Osteoblast (primary cell): ENCODE results near the gene NR2E1. TPM values are rescaled to one million over a fixed set of nuclear protein-coding genes. Genes with fewer than 3 reads are reported as not detected.

Source experiments
- DNase-seq: peaks from one replicate; pipeline ENCODE4 v3.0.0; 2011; ENCODE audit warnings: low spot score, mixed read lengths; ENCODE audit not compliant: insufficient read length; ENCODE audit errors: missing footprints
- H2AFZ ChIP-seq: 2 replicates; pipeline ENCODE4 v1.6.0; 2011; ENCODE audit warnings: mild to moderate bottlenecking, low read length
- H3K27ac ChIP-seq: 2 replicates; pipeline ENCODE4 v1.5.1; 2011; ENCODE audit warnings: mild to moderate bottlenecking, low read depth, low read length, moderate library complexity
- H3K27me3 ChIP-seq: 2 replicates; pipeline ENCODE4 v1.6.0; 2012; ENCODE audit warnings: mild to moderate bottlenecking, control low read depth, inconsistent platforms, low read length, moderate library complexity; ENCODE audit not compliant: insufficient read depth
- H3K36me3 ChIP-seq: 2 replicates; pipeline ENCODE4 v1.5.1; 2011; ENCODE audit warnings: mild to moderate bottlenecking, low read length, control low read depth, moderate library complexity; ENCODE audit not compliant: insufficient read depth
- H3K4me1 ChIP-seq: 2 replicates; pipeline ENCODE4 v1.5.1; 2011; ENCODE audit warnings: mild to moderate bottlenecking, low read length, control low read depth, moderate library complexity; ENCODE audit not compliant: insufficient read depth
- H3K4me2 ChIP-seq: 2 replicates; pipeline ENCODE4 v1.6.0; 2011; ENCODE audit warnings: mild to moderate bottlenecking, low read length; ENCODE audit not compliant: insufficient read depth
- H3K4me3 ChIP-seq: fragments of 200-600 bp; sonication (generic); 3 replicates; pipeline ENCODE4 v1.5.1; 2012; ENCODE audit warnings: mild to moderate bottlenecking, low read length, inconsistent platforms; ENCODE audit not compliant: insufficient read depth
- H3K79me2 ChIP-seq: 2 replicates; pipeline ENCODE4 v1.6.0; 2012; ENCODE audit warnings: mild to moderate bottlenecking, low read length, control low read depth, inconsistent platforms; ENCODE audit not compliant: insufficient read depth
- H3K9me3 ChIP-seq: 2 replicates; pipeline ENCODE4 v1.5.1; 2011; ENCODE audit warnings: low read depth, low read length, control low read depth
- H4K20me1 ChIP-seq: 2 replicates; pipeline ENCODE4 v1.6.0; 2012; ENCODE audit warnings: mild to moderate bottlenecking, low read length, control low read depth; ENCODE audit not compliant: insufficient read depth
- total RNA-seq: library from RNA; depleted of rRNA; stranded (reverse); fragments of >200 nt; gene quantifications from 2 replicates; pipeline ENCODE4 v1.2.3, GENCODE V29; 2012
- TF ChIP-seq, protein P1 (sequence below): IDR thresholded peaks from 2 replicates; pipeline ENCODE4 v1.5.1; 2011; ENCODE audit warnings: mild to moderate bottlenecking, low read depth, low read length, moderate library complexity; ENCODE audit errors: extremely low read depth

Gene NR2E1
- total RNA-seq, 1 donor: not detected

DNA sequence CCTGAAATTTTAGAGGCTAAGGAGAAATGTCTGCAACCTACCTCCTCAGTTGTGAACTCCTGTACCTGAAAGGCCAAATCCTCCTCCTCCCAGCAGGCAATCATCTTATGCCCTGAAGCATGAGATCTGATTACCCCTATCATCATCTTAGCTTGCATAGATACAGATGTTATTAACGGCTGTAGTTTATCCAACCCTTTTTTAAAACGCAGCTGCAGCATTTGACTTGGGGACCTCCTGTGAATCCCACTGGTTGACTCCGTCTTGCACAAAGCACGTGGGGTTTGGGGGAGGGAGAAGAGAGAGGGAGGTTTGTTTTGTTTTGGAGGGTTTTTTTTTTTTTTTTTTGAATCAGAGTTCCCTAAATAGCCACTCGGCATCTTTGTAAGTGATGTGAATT lies 5.8 kb upstream of the NR2E1 start:
- Histone ChIP-seq H3K9me3 (no peaks in the 10 kb centered on the region), H3K36me3 (no peaks in the 10 kb centered on the region), H3K27me3 (peaks cover 99% of the 10 kb centered on the region), H3K4me2 (no peak overlapping the region), H3K27ac (no peak overlapping the region), H3K4me3 (no peak overlapping the region), H2AFZ (no peak overlapping the region), H3K4me1 (no peaks in the 10 kb centered on the region), H3K79me2 (no peaks in the 10 kb centered on the region), H4K20me1 (no peaks in the 10 kb centered on the region)
- no peak for DNase-seq
- TF ChIP-seq, protein P1, sequence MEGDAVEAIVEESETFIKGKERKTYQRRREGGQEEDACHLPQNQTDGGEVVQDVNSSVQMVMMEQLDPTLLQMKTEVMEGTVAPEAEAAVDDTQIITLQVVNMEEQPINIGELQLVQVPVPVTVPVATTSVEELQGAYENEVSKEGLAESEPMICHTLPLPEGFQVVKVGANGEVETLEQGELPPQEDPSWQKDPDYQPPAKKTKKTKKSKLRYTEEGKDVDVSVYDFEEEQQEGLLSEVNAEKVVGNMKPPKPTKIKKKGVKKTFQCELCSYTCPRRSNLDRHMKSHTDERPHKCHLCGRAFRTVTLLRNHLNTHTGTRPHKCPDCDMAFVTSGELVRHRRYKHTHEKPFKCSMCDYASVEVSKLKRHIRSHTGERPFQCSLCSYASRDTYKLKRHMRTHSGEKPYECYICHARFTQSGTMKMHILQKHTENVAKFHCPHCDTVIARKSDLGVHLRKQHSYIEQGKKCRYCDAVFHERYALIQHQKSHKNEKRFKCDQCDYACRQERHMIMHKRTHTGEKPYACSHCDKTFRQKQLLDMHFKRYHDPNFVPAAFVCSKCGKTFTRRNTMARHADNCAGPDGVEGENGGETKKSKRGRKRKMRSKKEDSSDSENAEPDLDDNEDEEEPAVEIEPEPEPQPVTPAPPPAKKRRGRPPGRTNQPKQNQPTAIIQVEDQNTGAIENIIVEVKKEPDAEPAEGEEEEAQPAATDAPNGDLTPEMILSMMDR: no peak

DNA sequence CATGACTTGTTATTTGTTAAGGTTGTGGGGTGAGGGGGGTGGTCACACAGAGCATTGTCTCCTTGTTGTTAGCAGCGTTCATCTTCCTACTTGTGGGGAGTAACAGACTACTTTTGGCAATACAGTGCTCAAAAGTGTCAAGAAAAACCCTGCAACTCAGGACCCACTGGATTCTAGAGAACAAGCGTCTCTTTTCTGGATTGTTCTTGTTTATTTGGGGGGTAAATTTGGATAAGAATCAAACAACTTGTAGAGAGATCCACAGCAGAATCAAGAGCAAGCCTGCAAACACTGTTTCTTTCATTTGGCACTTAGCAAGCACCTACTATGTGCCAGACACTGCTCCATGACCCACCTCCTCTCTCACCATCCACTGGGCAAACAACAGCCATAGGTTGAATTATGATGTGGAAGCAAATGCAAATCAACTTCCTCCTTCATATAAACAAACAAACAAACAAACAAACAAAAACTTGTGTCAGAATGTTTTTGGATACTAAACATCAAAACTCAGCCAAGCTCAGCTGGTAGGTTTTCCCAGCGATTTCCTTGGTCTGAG lies 4.0 kb upstream of the NR2E1 start:
- H3K27me3 ChIP-seq: peaks cover 100% of the 10 kb centered on the region
- H3K9me3 ChIP-seq: no peaks in the 10 kb centered on the region
- H3K4me3 ChIP-seq: no peak overlapping the region
- H4K20me1 ChIP-seq: no peaks in the 10 kb centered on the region
- H2AFZ ChIP-seq: no peak overlapping the region
- H3K36me3 ChIP-seq: no peaks in the 10 kb centered on the region
- H3K4me2 ChIP-seq: no peak overlapping the region
- peak; percentile 65 for DNase-seq
- no peaks in the 10 kb centered on the region for H3K79me2 ChIP-seq
- H3K4me1 ChIP-seq: no peaks in the 10 kb centered on the region
- TF ChIP-seq, protein P1: no peak
- H3K27ac ChIP-seq: no peak overlapping the region

- H3K4me1 ChIP-seq: no peaks in the 10 kb centered on the region
- no peaks in the 10 kb centered on the region for H4K20me1 ChIP-seq
- no peaks in the 10 kb centered on the region for H3K36me3 ChIP-seq
- H3K4me3 ChIP-seq: no peak overlapping the region
- H3K9me3 ChIP-seq: no peaks in the 10 kb centered on the region
- no peaks in the 10 kb centered on the region for H3K79me2 ChIP-seq
- no peak overlapping the region for H3K4me2 ChIP-seq
- H3K27ac ChIP-seq: no peak overlapping the region
- H2AFZ ChIP-seq: no peak overlapping the region
- peaks cover 100% of the 10 kb centered on the region for H3K27me3 ChIP-seq
- peak; percentile 82 for DNase-seq
- TF ChIP-seq, protein P1: no peak
Measured at GRCh38 chr6:108163267-108163643, 2.6 kb upstream of the NR2E1 start.

- Histone ChIP-seq H2AFZ (no peak overlapping the region), H3K36me3 (no peaks in the 10 kb centered on the region), H3K4me1 (no peaks in the 10 kb centered on the region), H4K20me1 (no peaks in the 10 kb centered on the region), H3K27ac (no peak overlapping the region), H3K9me3 (no peaks in the 10 kb centered on the region), H3K79me2 (no peaks in the 10 kb centered on the region), H3K27me3 (peaks cover 100% of the 10 kb centered on the region), H3K4me2 (no peak overlapping the region), H3K4me3 (no peak overlapping the region)
- TF ChIP-seq, protein P1: no peak
- DNase-seq: peak; percentile 77
Measured at GRCh38 chr6:108163644-108164542, 1.9 kb upstream of the NR2E1 start.
